Astrocyte of the cerebellum (primary cell): ENCODE data around the gene LPGAT1.

Source experiments
- DNase-seq: peaks from one replicate; pipeline ENCODE4 v3.0.0-alpha.2; 2011; ENCODE audit warnings: low read depth
- H3K4me3 ChIP-seq: 2 replicates; pipeline ENCODE4 v1.5.1; 2011; ENCODE audit warnings: mild to moderate bottlenecking, low read depth, low read length, moderate library complexity
- in situ Hi-C: cut with HindIII; loops from 2 replicates; pipeline ENCODE4 v1.10.0; 2017; ENCODE audit warnings: low sequenced_read_pairs
- TF ChIP-seq, protein P1 (sequence below): IDR thresholded peaks from 2 replicates; pipeline ENCODE4 v1.5.1; 2012; ENCODE audit warnings: low read length, low read depth, moderate library complexity, mild to moderate bottlenecking; ENCODE audit errors: missing control alignments

The LPGAT1 gene

DNA sequence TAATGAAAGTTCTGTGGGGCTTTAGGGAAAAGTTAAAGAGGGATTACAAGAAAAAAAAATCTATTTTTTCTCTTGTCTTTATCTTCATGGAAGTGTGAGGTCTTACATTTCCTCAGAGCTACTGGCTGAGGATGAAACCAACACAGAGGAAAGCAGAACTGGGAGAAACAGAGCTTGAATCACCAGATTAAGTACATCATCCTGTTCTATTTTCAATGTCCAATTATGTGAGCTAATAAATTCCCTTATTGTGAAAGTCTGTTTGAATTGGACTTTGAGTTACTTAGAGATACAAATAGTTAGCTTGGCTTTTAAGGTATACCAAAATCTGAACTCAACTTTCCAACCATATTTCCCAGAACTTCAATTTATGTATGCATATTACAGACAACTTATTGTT is 69.2 kb downstream of the LPGAT1 start:
- H3K4me3 ChIP-seq = no peak overlapping the region
- DNase-seq = no peak

DNA sequence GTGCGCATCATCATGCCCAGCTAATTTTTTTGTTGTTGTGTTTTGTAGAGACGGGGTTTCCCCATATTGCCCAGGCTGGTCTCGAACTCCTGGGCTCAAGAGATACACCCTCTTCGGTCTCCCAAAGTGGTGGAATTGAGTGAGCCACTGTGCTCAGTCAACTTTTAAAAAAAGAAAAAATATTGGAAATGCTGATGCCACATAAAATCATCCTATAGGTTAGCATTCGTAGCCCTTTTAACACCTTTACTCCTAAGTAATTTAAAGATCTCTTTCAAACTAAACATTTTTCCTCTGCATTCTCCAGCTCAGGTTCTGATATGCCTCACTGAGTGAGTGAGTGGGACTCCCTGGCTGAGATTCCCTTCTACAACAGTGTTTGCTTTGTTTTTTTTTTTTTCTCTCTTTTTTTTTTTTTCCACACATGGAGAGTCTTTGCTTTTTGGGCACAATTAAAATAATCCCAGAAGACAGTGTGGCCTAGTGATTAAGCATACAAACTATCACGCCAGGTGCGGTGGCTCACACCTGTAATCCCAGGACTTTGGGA is 74.0 kb downstream of the LPGAT1 start:
- H3K4me3 ChIP-seq = no peak overlapping the region
- in situ Hi-C loops = no loop called here
- TF ChIP-seq, protein P1, sequence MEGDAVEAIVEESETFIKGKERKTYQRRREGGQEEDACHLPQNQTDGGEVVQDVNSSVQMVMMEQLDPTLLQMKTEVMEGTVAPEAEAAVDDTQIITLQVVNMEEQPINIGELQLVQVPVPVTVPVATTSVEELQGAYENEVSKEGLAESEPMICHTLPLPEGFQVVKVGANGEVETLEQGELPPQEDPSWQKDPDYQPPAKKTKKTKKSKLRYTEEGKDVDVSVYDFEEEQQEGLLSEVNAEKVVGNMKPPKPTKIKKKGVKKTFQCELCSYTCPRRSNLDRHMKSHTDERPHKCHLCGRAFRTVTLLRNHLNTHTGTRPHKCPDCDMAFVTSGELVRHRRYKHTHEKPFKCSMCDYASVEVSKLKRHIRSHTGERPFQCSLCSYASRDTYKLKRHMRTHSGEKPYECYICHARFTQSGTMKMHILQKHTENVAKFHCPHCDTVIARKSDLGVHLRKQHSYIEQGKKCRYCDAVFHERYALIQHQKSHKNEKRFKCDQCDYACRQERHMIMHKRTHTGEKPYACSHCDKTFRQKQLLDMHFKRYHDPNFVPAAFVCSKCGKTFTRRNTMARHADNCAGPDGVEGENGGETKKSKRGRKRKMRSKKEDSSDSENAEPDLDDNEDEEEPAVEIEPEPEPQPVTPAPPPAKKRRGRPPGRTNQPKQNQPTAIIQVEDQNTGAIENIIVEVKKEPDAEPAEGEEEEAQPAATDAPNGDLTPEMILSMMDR = no peak
- DNase-seq = no peak

More for the DNA sequence above, 69.2 kb downstream of the LPGAT1 start:
- in situ Hi-C loops = no loop called here
- TF ChIP-seq, protein P1 = no peak

DNA sequence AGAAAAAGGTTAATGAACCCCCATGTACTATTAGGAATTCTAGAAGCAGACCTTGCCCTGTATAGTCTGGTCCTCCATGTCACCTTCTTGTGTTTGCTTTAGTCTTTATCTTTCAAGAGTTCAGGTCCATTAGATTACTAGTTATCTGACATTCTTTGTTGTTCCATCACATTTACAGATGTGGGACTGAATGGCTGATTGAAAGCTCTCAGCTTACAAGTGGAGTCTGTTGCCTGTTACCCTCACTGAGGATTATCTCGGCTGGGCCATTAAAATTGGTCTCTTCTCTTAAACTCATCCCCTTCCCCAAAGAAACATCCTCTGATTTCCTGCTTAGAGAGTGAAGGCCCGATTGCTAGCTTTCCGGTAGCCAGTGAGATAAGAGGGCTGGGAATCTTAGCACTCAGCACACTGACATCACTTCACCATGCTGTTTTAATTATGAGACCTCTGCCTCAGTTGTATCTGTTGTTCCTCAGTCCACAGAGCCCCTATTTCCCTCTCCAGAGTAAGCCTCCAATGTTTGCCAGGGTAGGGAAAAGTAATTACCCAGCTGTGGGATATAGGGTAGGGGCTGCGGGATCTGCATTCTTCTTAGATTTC is 76.8 kb downstream of the LPGAT1 start:
- H3K4me3 ChIP-seq = no peak overlapping the region
- in situ Hi-C loops = no loop called here
- TF ChIP-seq, protein P1 = no peak
- no peak for DNase-seq

DNA sequence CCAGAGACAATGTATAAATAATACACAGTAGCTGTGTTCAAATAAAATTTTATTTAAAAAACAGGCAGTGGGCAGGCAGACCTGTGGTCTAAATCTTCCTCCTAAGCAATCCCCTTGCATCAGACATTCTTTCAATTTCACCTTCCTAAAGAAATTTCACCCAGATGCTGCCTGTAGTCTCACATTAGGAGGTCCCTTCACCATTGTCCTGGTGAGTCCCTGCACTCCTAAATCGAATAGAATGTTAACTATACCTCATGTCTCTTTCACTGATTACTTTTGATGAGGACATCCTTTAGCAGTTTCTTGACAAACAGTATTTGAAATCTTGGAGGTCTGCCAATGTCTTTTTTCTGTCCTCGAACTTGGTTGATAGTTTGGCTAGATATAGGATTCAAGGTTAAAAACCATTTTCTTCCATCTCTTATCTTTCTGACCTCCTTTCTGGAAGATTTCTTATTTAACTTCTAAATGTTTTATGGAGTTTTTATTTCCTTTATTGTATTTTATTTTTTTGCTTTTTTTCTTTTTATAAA is 77.5 kb downstream of the LPGAT1 start:
- in situ Hi-C loops = no loop called here
- DNase-seq = no peak
- no peak overlapping the region for H3K4me3 ChIP-seq
- TF ChIP-seq, protein P1 = no peak

DNA sequence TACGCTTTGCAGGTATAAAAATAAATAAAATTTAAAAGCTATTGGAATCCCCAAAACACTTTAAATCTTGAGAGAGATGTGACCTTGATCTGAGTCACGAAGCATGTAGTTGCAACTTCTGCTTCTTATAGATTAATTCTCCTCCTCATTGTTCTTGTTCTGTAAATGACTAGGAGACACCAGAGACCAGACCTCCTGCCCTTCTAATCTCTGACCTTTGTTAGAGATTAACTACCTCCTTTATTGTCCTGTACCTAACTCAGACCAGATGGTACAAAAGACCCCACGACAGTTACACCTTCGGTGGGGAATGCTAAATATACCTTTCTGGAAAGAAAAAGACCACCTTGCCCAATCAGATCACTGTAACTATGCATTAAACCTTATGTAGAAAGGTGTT is 78.2 kb downstream of the LPGAT1 start:
- H3K4me3 ChIP-seq = no peak overlapping the region
- TF ChIP-seq, protein P1 = no peak
- in situ Hi-C loops = no loop called here
- DNase-seq = no peak

DNA sequence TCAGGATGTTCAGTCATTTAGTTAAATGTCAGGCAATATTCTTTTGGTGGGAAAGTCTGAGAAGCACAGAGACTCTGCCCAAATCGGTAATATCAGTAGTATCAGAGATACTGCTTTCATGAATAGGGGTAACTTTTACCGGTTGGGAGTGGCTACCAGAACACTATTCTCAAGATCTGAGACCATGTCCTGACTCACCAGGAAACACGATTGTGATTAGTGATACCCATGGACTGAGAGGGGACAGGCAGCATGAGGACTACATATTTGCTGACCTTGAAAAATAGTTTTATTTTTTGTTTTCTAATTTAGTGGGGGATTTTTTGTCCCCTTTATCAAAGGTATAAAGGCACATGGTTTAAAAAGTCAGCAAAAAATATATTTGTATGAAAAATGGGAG is 79.1 kb downstream of the LPGAT1 start:
- no peak overlapping the region for H3K4me3 ChIP-seq
- DNase-seq = no peak
- in situ Hi-C loops = no loop called here
- TF ChIP-seq, protein P1 = no peak
